Endothelial cell of umbilical vein (primary cell): ENCODE data around the gene CNTN6.

Experiments
- EZH2 ChIP-seq: IDR thresholded peaks from 2 replicates; pipeline ENCODE4 v1.6.1; 2012; ENCODE audit warnings: borderline replicate concordance, low read depth, mild to moderate bottlenecking, moderate library complexity, low read length, inconsistent platforms; ENCODE audit not compliant: severe bottlenecking
- FOS ChIP-seq: IDR thresholded peaks from 2 replicates; pipeline ENCODE4 v1.6.1; 2011; ENCODE audit warnings: mild to moderate bottlenecking, low read length, moderate library complexity, borderline replicate concordance; ENCODE audit not compliant: insufficient read depth
- JUN ChIP-seq: IDR thresholded peaks from 2 replicates; pipeline ENCODE4 v1.6.1; 2011; ENCODE audit warnings: borderline replicate concordance, low read depth; ENCODE audit not compliant: insufficient read length, insufficient read depth
- POLR2AphosphoS5 ChIP-seq: IDR thresholded peaks from 2 replicates; pipeline ENCODE4 v1.6.1; 2012; ENCODE audit warnings: low read depth, mild to moderate bottlenecking, control low read depth, low read length, moderate library complexity; ENCODE audit not compliant: insufficient read depth
- TF ChIP-seq, protein P1 (sequence below), 2 donors: IDR thresholded peaks; 1 replicate in 1 of 2; 2 replicates in 1 of 2; pipeline ENCODE4 v1.5.1; 2011; ENCODE audit warnings: low read length in 2 of 2, mild to moderate bottlenecking in 2 of 2, moderate library complexity in 2 of 2, control low read depth in 1 of 2, inconsistent platforms in 1 of 2, low read depth in 1 of 2; ENCODE audit not compliant: insufficient read depth in 1 of 2; ENCODE audit errors: extremely low read depth in 1 of 2

GRCh38 chr3:1394188-1394587 lies 301.4 kb downstream of the CNTN6 start:
- TF ChIP-seq, protein P1, sequence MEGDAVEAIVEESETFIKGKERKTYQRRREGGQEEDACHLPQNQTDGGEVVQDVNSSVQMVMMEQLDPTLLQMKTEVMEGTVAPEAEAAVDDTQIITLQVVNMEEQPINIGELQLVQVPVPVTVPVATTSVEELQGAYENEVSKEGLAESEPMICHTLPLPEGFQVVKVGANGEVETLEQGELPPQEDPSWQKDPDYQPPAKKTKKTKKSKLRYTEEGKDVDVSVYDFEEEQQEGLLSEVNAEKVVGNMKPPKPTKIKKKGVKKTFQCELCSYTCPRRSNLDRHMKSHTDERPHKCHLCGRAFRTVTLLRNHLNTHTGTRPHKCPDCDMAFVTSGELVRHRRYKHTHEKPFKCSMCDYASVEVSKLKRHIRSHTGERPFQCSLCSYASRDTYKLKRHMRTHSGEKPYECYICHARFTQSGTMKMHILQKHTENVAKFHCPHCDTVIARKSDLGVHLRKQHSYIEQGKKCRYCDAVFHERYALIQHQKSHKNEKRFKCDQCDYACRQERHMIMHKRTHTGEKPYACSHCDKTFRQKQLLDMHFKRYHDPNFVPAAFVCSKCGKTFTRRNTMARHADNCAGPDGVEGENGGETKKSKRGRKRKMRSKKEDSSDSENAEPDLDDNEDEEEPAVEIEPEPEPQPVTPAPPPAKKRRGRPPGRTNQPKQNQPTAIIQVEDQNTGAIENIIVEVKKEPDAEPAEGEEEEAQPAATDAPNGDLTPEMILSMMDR (IDR thresholded peaks at IDR 0.05; ENCODE audit: extremely low read depth in 1 of 2, insufficient read depth in 1 of 2, low read depth in 1 of 2, low read length in 2 of 2): no peak
- TF ChIP-seq FOS: no peak
- TF ChIP-seq EZH2: no peak
- TF ChIP-seq POLR2AphosphoS5: no peak
- no peak for TF ChIP-seq JUN
